K562 (cell line): ENCODE measurements around the gene CCDC148. TPM values are rescaled to one million over a fixed set of nuclear protein-coding genes. Genes with fewer than 3 reads are reported as not detected.

ENCODE experiments used
- ATAC-seq: fragments of 200-7000 bp; cut with Tn5 transposase; 3 replicates; pipeline ENCODE4 v1.9.1; 2020; ENCODE audit warnings: moderate library complexity
- BruUV-seq: library from RNA; stranded (reverse); fragments of 400-500 nt; replicated peaks from 2 replicates; lab custom pipeline; 2021; lab: Mats Ljungman, UMichigan
- CTCF ChIA-PET: fragments of 300-600 bp; formaldehyde crosslinking; extraction: SDS; loops from one replicate; lab custom pipeline; 2021; ENCODE audit warnings: low intra/inter-chr PET ratio; lab: Yijun Ruan, JAX
- POLR2A ChIA-PET: fragments of 300-600, 350-650 bp; sonication (Branson Sonifier 250); formaldehyde crosslinking; extraction: SDS; loops from one replicate; lab custom pipeline; 2021; ENCODE audit warnings: antibody characterized with exemption, inconsistent platforms; lab: Yijun Ruan, JAX
- DNase-seq, 4 experiments: peaks; one replicate each; pipeline versions ENCODE4 v3.0.0 to v3.0.0-alpha.2; 2011 to 2018; ENCODE audit warnings: low spot score in 3 of 4, mixed read lengths in 3 of 4; ENCODE audit errors: extremely low read depth in 1 of 4
- FAIRE-seq: peaks from 2 replicates; lab custom pipeline; 2011; peaks lifted over from hg19 to GRCh38; lab: Jason Lieb, UNC
- H2AFZ ChIP-seq: 2 replicates; pipeline ENCODE4 v1.6.0; 2011; ENCODE audit warnings: low read depth, low read length, control low read depth, inconsistent platforms
- H3K27ac ChIP-seq: fragments of 200-600 bp; 3 replicates; pipeline ENCODE4 v1.8.0; 2011; ENCODE audit warnings: low read depth, mild to moderate bottlenecking, control low read depth, inconsistent platforms, low read length, moderate library complexity, mixed read lengths; ENCODE audit errors: extremely low read depth
- H3K27me3 ChIP-seq, 2 experiments: fragments of 300-600 bp in 1 of 2; 2 replicates in 1 of 2; 3 replicates in 1 of 2; pipeline versions ENCODE4 v1.6.0 to v1.8.0; 2011; ENCODE audit warnings: inconsistent platforms in 2 of 2, low read length in 2 of 2, mild to moderate bottlenecking in 1 of 2, mixed read lengths in 1 of 2, moderate library complexity in 1 of 2; ENCODE audit not compliant: control insufficient read depth in 2 of 2, insufficient read depth in 2 of 2
- H3K36me3 ChIP-seq: fragments of 300-600 bp; 3 replicates; pipeline ENCODE4 v1.8.0; 2011; ENCODE audit warnings: mild to moderate bottlenecking, low read length, inconsistent platforms; ENCODE audit not compliant: control insufficient read depth, insufficient read depth
- H3K4me1 ChIP-seq, 2 experiments: fragments of 200-600 bp in 1 of 2; replicated peaks in 1 of 2; 2 replicates in 1 of 2; 3 replicates in 1 of 2; pipeline versions ENCODE4 v1.5.1 to v1.8.0; 2011; ENCODE audit warnings: inconsistent platforms in 2 of 2, low read length in 2 of 2, mild to moderate bottlenecking in 1 of 2, mixed read lengths in 1 of 2, moderate library complexity in 1 of 2; ENCODE audit not compliant: control insufficient read depth in 2 of 2, insufficient read depth in 2 of 2
- H3K4me2 ChIP-seq: 2 replicates; pipeline ENCODE4 v1.6.1; 2011; ENCODE audit warnings: low read length, control low read depth, inconsistent platforms, mixed read lengths; ENCODE audit not compliant: insufficient read depth
- H3K4me3 ChIP-seq: fragments of 200-600 bp; sonication (generic), shearing (Covaris generic); 2 replicates; pipeline ENCODE4 v1.5.1; 2016; ENCODE audit warnings: control low read depth, inconsistent platforms
- H3K79me2 ChIP-seq: fragments of 200-600 bp; 3 replicates; pipeline ENCODE4 v1.8.0; 2011; ENCODE audit warnings: low read length, inconsistent platforms; ENCODE audit not compliant: control insufficient read depth, insufficient read depth
- H3K9ac ChIP-seq, 2 experiments: 2 replicates each; pipeline versions ENCODE4 v1.6.0 to v1.6.1; 2011; ENCODE audit warnings: low read depth in 2 of 2, low read length in 2 of 2, control low read depth in 1 of 2, inconsistent platforms in 1 of 2, mild to moderate bottlenecking in 1 of 2, mixed read lengths in 1 of 2; ENCODE audit not compliant: insufficient read depth in 1 of 2
- H3K9me1 ChIP-seq: one replicate; pipeline ENCODE4 v1.6.0; 2011; ENCODE audit warnings: inconsistent platforms, mild to moderate bottlenecking, low read length, moderate library complexity; ENCODE audit not compliant: control insufficient read depth, insufficient read depth
- H3K9me3 ChIP-seq: replicated peaks from 2 replicates; pipeline ENCODE4 v1.5.1; 2011; ENCODE audit warnings: low read depth, low read length, inconsistent platforms; ENCODE audit not compliant: control insufficient read depth, insufficient read depth
- H4K20me1 ChIP-seq: replicated peaks from 2 replicates; pipeline ENCODE4 v1.6.1; 2011; ENCODE audit warnings: low read length, inconsistent platforms, mixed read lengths; ENCODE audit not compliant: control insufficient read depth, insufficient read depth
- NKRF ChIP-seq: fragments of 450-650 bp; IDR thresholded peaks from 2 replicates; pipeline ENCODE4 v1.6.1; 2016; ENCODE audit warnings: borderline replicate concordance
- ZNF609 ChIP-seq: sonication (generic); formaldehyde crosslinking; IDR thresholded peaks from 2 replicates; pipeline ENCODE4 v1.8.1; 2023; ENCODE audit warnings: missing genetic modification reagents, mild to moderate bottlenecking, borderline replicate concordance
- WGBS: fragments of 100-300 bp; shearing (Covaris generic); methylation state at CpG from one replicate; pipeline ENCODE4 v1.1.6; 2016; ENCODE audit warnings: low coverage, mixed read lengths; ENCODE audit not compliant: insufficient coverage; ENCODE audit errors: missing lambda C conversion rate; 5-methylcytosine and 5-hydroxymethylcytosine counted together
- in situ Hi-C: fragments of 300-500 bp; cut with MboI; formaldehyde crosslinking; loops from 4 replicates; pipeline ENCODE4 v1.15.0; 2018; ENCODE audit warnings: inconsistent platforms, mixed read lengths
- intact Hi-C: fragments of 100-400 bp; cut with micrococcal nuclease; formaldehyde crosslinking; loops from 2 replicates; pipeline ENCODE4 v1.14.2; 2022
- polyA plus RNA-seq, 8 experiments: library from polyadenylated mRNA; depleted of rRNA in 4 of 8; stranded (reverse) in 5 of 8; unstranded in 3 of 8; fragments of >200 nt; fragmentation: Nextera tagmentation in 2 of 8; fragmentation: Illumina TruSeq in 1 of 8; extraction: Ambion mirVana in 2 of 8; extraction: Trizol in 1 of 8; gene quantifications; 2 replicates each; pipeline versions ENCODE4 v1.2.1 to v1.2.3, GENCODE V29; 2011 to 2014; ENCODE audit warnings: inconsistent platforms in 1 of 8, missing spikeins in 1 of 8
- total RNA-seq, 7 experiments: library from RNA; depleted of rRNA in 6 of 7; stranded (reverse); fragments of >200 nt in 6 of 7; fragmentation: Illumina TruSeq in 2 of 7; extraction: Trizol in 2 of 7; gene quantifications; 2 replicates each; pipeline versions ENCODE4 v1.2.1 to v1.2.3, GENCODE V29; 2011 to 2021; ENCODE audit warnings: low replicate concordance in 1 of 7

The CCDC148 gene
- total and polyA plus RNA-seq, 9 of the 15 experiments (the other 6 are each of a cell fraction or from before 2014, with no cell fraction given): 0.10 to 1.4 (median 0.65) TPM

DNA sequence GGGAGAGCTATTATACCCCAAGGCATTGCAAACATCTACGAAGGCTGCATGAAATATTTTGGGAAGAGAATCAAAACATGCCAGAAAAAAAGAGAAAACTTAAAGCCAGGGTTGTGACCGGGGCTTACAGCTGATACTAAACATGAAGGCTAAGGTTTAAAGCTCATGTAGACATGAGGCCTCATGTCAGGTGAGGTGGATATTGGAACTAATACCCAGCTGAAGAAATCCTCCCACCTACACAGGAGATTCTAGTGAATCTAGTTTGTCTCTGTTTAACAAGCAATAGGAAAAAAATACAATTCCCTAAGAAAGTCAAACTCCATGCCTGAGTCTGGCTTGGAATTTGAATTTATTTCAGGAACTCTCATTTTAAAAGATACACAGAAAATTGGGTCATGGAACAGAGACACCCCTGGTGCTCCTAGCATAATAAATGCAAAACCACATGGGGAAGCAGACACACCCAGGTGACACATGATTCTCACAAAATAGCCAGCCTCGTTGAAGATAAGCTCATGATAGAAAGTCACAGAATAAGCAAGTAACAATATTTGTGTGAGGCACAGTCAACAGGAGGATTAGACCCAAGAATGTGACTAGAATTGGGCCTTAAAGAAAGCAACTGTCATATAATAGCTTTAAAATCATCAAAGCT is 312.7 kb downstream of the CCDC148 start:
- Histone ChIP-seq H3K27ac (no peak overlapping the region), H3K36me3 (no peaks in the 10 kb centered on the region), H3K79me2 (no peaks in the 10 kb centered on the region), H2AFZ (no peak overlapping the region), H3K9ac (no peak overlapping the region), H4K20me1 (no peaks in the 10 kb centered on the region), H3K27me3 (no peaks in the 10 kb centered on the region; a peak in 1 of 5 replicates), H3K9me3 (no peaks in the 10 kb centered on the region), H3K4me1 (peaks cover 0 to 4% of the 10 kb centered on the region in 2 experiments; a peak in 3 of 5 replicates), H3K9me1 (no peaks in the 10 kb centered on the region), H3K4me3 (no peak overlapping the region), H3K4me2 (no peak overlapping the region)
- CTCF ChIA-PET: no interaction called here
- ATAC-seq (no peak), FAIRE-seq (peak; percentile 44), DNase-seq (peak in 1 of 4 experiments; percentile 14)
- BruUV-seq: no TSS peak
- intact Hi-C loops (no loop called here), in situ Hi-C loops (no loop called here)
- 13% methylated on average over 3 of the region's 3 CpGs for WGBS
- POLR2A ChIA-PET: no interaction called here
- TF ChIP-seq NKRF (no peak), ZNF609 (CRISPR knock-in tag) (no peak)
